GM12874 (cell line): ENCODE results near the gene CLK4.

Source experiments
- TF ChIP-seq, protein P1 (sequence below): IDR thresholded peaks from 2 replicates; pipeline ENCODE4 v1.5.1; 2011; ENCODE audit warnings: low read depth, mild to moderate bottlenecking, control low read depth, low read length, moderate library complexity; ENCODE audit not compliant: insufficient read depth

The CLK4 gene

DNA sequence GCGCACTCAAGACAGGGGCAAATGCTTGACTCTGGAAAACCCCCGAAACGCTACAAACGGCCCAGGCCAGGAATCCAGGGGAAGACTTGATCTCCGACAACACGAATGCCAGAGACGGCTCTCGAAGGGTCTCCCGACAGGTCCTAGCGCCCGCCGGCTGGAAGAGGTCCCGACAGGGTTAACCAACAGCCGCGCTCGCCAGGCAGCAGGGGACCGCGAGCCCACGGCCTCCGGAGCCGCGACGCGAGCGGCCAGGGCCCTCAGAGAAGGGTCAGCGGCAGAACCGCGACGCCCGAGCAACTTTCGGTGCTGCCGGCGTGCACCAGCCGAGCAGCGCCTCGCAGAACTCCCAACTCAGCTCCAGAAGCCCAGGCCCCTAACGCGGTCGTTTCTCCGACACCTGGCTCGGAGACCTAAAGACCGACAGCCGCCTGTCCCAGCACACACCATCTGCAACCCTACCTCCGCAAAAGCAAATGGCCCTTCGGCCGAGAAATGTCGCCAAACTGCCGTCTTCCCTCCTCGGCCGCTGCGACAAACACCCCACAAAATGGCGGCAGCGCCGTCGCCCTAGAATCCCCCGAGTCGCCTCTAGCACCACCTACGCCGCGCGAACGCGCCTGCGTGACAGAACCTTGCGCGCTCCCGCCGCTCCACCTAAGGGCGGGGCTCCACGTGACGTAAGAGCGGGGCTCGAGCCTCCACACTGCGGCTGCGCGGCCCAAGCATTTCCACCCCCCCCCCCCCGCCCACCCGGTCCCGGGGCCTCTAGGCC lies at the start of gene CLK4:
CLK4 (minus strand) TSS at position 567 of the 775 bp plus-strand sequence. CDS start 3,634 bp downstream, outside the sequence.
- TF ChIP-seq, protein P1, sequence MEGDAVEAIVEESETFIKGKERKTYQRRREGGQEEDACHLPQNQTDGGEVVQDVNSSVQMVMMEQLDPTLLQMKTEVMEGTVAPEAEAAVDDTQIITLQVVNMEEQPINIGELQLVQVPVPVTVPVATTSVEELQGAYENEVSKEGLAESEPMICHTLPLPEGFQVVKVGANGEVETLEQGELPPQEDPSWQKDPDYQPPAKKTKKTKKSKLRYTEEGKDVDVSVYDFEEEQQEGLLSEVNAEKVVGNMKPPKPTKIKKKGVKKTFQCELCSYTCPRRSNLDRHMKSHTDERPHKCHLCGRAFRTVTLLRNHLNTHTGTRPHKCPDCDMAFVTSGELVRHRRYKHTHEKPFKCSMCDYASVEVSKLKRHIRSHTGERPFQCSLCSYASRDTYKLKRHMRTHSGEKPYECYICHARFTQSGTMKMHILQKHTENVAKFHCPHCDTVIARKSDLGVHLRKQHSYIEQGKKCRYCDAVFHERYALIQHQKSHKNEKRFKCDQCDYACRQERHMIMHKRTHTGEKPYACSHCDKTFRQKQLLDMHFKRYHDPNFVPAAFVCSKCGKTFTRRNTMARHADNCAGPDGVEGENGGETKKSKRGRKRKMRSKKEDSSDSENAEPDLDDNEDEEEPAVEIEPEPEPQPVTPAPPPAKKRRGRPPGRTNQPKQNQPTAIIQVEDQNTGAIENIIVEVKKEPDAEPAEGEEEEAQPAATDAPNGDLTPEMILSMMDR = no peak

DNA sequence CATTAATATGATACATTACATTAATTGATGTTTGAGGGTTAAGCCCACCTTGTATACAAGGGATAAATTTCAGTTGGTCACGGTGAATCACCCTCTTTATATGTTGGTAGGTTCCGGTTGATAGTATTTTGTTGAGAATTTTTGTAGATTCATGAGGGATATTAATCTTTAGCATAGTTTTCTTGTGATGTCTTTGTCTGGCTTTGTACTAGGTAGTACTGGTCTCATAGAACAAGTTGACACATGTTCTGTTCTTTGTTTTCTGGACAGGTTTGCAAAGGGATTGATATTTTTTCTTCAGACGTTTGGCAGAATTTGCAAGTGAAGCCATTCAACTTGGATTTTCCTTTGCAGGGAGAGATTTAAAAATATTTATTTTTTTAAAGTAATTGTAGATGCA lies 49.1 kb upstream of the CLK4 start:
- TF ChIP-seq, protein P1 = no peak

DNA sequence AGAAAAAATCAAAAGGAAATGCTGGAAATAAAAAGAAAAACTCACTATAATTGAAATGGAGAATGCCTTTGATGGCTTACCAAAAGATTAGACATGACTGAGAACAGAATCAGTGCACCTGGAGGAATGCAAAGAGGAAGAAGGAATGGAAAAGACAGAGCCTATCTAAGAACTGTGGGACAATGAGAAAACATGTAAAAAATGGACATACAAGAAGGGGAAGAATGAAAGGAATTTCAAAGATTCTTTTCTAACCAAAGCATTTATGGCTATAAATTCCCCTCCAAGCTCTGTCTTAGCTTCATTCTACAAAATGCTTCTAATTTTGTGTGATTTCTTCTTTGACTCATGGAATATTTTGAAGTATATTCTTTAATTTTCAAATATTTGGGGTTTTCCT lies 47.5 kb upstream of the CLK4 start:
- TF ChIP-seq, protein P1 = no peak

DNA sequence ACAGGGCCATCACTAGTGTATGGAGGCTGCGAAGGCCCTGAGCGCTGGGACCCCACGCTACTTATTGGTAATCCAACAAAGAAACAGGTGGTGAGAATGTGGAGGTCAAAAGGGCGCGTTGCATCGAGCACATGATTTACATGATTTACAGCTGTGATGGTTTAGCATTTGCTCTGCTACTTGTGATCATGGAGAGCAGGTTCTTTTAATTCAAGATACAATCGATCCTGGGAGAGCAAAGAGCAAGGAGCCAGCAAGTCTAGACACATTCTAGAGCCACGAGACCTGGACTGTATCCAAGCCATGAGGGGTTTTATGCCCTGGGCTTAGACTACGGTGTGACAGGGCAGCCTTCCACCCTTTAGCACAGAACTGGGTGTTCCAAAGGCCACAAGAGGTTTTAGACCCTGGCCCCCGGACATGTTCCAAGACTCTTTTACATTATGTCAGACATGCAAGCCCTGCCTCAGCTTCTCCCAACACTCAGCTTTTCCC lies 47.0 kb upstream of the CLK4 start:
- TF ChIP-seq, protein P1 = no peak

DNA sequence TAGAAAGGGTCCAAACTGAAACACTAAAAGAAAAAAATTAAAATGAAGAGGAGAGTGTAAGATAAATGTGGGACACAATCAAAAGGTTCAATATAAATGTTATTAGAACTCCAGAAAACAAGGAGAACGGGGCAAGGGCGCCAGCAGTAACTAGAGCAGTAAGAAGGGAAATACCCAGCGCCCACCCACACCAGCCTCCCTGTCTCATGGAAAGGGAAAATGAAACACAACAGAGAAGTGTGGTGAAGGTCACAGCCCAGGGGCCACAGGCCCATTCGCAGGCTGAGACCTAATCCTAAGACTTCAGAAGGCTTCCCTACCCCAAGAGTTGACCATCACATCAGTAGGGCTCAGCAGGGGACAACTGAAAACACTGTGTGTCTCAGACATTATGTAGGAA lies 45.8 kb upstream of the CLK4 start:
- TF ChIP-seq, protein P1 = no peak

DNA sequence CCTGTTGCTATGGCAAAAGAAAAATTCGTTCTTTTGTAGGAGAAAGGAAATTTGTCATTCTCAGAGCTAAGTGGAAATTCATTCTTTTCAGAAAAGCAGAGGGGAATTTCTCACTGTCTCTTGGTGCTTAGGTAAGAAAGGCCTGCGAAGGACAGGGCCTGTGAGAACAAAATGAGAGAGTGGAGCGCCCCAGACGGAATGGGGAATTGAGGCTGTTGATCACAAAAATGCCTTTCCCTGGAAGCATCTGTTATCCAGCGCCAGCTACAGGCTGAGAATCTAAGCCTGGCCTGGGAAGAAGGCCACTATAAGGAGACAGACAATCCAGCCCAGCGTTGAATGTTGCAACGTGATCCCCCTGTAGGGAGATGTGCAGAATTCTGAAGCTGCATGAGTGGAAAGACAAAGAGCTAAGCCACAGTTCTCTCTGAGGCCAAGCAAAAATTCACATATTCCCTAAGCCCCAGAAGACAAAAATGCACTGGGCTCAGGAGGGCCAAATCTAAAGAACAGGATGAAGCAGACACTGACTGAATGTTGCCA lies 44.8 kb upstream of the CLK4 start:
- TF ChIP-seq, protein P1 = no peak

DNA sequence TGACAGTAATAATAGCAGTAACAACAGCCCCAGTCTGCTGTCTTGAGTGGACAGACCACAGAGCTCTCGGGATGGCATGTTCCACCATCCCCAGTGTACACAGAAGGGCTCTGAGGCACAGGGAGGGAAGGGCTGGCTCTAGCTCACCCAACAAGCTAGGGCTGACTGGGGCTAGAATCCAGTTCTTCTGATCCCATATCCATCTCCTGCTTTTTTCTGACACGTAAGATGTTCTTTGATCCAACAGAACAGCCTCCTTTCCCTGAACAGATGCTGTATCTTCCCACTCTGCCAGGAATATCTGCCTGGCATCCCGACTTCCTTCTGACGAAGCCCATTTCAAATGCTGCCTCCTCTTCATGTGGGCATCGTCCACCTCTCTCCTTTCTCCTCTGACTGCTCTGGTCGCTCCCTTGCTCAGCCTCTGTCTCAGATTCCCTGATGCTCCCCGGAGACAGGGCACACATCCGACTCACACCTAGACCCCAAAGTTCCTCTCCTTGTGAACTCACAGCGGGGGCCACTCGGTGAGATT lies 43.6 kb upstream of the CLK4 start:
- TF ChIP-seq, protein P1 = no peak
